ENCODE measurements around the gene TPCN2.

- TF ChIP-seq GATA3 (IDR thresholded peaks at IDR 0.05; ENCODE audit: low read depth, low read length) (no peak), GATA2 (IDR thresholded peaks at IDR 0.05; ENCODE audit: low read depth, low read length) (no peak)
Measured at GRCh38 chr11:69119190-69119589, 70.5 kb downstream of the TPCN2 start.

Measured in SH-SY5Y (cell line).